ENCODE measurements around the gene MLLT10. TPM values are rescaled to one million over a fixed set of nuclear protein-coding genes. Genes with fewer than 3 reads are reported as not detected.
"Not testable (repeated sequence)": the region's sequence is repeated elsewhere in the genome, so short reads cannot be mapped to it uniquely, and the experiment has no call there.

Gene MLLT10
- total RNA-seq, 2 experiments from 2014 or later = 32.8 to 35.4 TPM

- Mint-ChIP-seq H3K36me3 (peaks cover 24% of the 10 kb centered on the region), H3K9me3 (peaks cover 3% of the 10 kb centered on the region), H3K27ac (no peak overlapping the region), H3K4me1 (ENCODE audit: low read depth) (peaks cover 30% of the 10 kb centered on the region), H3K4me3 (no peak overlapping the region), H3K27me3 (no peaks in the 10 kb centered on the region)
- DNase-seq = no peak
- ChIA-PET CTCF (no interaction called here), POLR2A (no interaction called here)
- intact Hi-C loops (cut with micrococcal nuclease) = no loop called here
Measured at GRCh38 chr10:21603721-21604120, 69.7 kb downstream of the MLLT10 start.

DNA sequence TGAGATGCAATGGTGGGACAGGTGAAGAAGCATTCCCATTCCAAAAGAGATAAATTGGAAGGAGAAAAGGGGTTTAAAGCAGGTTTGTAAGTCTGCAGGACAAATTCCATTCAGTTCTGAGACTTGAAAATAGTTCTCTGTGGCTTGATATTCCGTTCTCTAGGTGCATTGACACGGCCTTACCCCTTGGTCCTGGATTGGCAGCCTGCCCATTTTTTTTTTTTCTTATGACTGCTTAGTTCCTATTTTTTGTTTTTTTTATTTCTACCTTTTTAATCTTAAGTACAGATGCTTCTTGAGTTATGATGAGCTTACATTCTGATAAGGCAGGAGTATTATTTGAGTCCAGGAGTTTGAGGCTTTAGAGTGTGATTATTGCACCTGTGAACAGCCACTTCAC, 70.6 kb downstream of the MLLT10 start:
- H3K27ac Mint-ChIP-seq = no peak overlapping the region
- ChIA-PET POLR2A (no interaction called here), CTCF (no interaction called here)
- peaks cover 30% of the 10 kb centered on the region for H3K36me3 Mint-ChIP-seq
- peaks cover 6% of the 10 kb centered on the region for H3K9me3 Mint-ChIP-seq
- H3K27me3 Mint-ChIP-seq = no peaks in the 10 kb centered on the region
- peaks cover 27% of the 10 kb centered on the region for H3K4me1 Mint-ChIP-seq (ENCODE audit: low read depth)
- no peak for DNase-seq
- intact Hi-C loops (cut with micrococcal nuclease) = no loop called here
- no peak overlapping the region for H3K4me3 Mint-ChIP-seq

- POLR2A ChIA-PET = no interaction called here
- H3K27me3 Mint-ChIP-seq = no peaks in the 10 kb centered on the region
Measured at GRCh38 chr10:21607907-21608306, 73.9 kb downstream of the MLLT10 start.

DNA sequence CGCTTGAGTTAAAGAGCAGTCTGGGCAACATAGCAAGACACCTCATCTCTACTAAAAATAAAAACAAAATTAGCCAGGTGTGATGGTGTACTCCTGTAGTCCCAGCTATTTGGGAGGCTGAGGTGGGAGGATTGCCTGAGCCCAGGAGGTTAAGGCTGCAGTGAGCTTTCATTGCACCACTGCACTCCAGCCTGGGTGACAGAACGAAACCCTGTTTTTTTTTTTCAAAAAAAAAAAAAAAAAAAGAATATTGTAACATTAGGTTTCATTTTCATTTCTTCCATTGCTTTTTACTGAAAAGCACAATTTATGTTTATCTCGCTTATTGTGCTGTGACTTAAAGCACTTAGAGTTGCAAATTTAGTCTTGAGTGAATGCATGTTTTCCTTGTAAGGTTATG, 80.0 kb downstream of the MLLT10 start:
- peaks cover 30% of the 10 kb centered on the region for H3K4me1 Mint-ChIP-seq (ENCODE audit: low read depth)
- ChIA-PET CTCF (no interaction called here), POLR2A (no interaction called here)

More at GRCh38 chr10:21607907-21608306, 73.9 kb downstream of the MLLT10 start:
- Mint-ChIP-seq H3K4me3 (no peak overlapping the region), H3K9me3 (peaks cover 6% of the 10 kb centered on the region), H3K27ac (no peak overlapping the region), H3K36me3 (peaks cover 35% of the 10 kb centered on the region), H3K4me1 (ENCODE audit: low read depth) (peaks cover 28% of the 10 kb centered on the region)
- CTCF ChIA-PET = interaction anchor here (0.5 kb wide), 2 partner anchors 14 to 69 kb away, joined by 3 read pairs; no protein-coding TSS in a partner anchor
- no peak for DNase-seq
- intact Hi-C loops (cut with micrococcal nuclease) = no loop called here

GRCh38 chr10:21617267-21617666, 83.2 kb downstream of the MLLT10 start:
- Mint-ChIP-seq H3K36me3 (peaks cover 11% of the 10 kb centered on the region), H3K9me3 (no peaks in the 10 kb centered on the region), H3K27ac (no peak overlapping the region), H3K4me1 (ENCODE audit: low read depth) (peaks cover 19% of the 10 kb centered on the region), H3K27me3 (no peaks in the 10 kb centered on the region), H3K4me3 (no peak overlapping the region)
- intact Hi-C loops (cut with micrococcal nuclease) = no loop called here
- ChIA-PET POLR2A (no interaction called here), CTCF (no interaction called here)
- DNase-seq = no peak

More for the DNA sequence above, 80.0 kb downstream of the MLLT10 start:
- intact Hi-C loops (cut with micrococcal nuclease) = loop anchor here (1.0 kb wide), 1 partner anchor 33 kb away; no protein-coding TSS in a partner anchor
- Mint-ChIP-seq H3K36me3 (peaks cover 21% of the 10 kb centered on the region), H3K27ac (peak overlapping the region; percentile 40), H3K27me3 (no peaks in the 10 kb centered on the region), H3K9me3 (peaks cover under 1% of the 10 kb centered on the region), H3K4me3 (no peak overlapping the region)
- no peak for DNase-seq

GRCh38 chr10:21623291-21623690, 89.3 kb downstream of the MLLT10 start:
- Mint-ChIP-seq H3K4me3 (no peak overlapping the region), H3K4me1 (ENCODE audit: low read depth) (peaks cover 16% of the 10 kb centered on the region), H3K9me3 (no peaks in the 10 kb centered on the region), H3K27me3 (no peaks in the 10 kb centered on the region), H3K27ac (no peak overlapping the region), H3K36me3 (peaks cover 42% of the 10 kb centered on the region)
- intact Hi-C loops (cut with micrococcal nuclease) = no loop called here
- CTCF ChIA-PET = no interaction called here
- DNase-seq = no peak
- POLR2A ChIA-PET = no interaction called here

DNA sequence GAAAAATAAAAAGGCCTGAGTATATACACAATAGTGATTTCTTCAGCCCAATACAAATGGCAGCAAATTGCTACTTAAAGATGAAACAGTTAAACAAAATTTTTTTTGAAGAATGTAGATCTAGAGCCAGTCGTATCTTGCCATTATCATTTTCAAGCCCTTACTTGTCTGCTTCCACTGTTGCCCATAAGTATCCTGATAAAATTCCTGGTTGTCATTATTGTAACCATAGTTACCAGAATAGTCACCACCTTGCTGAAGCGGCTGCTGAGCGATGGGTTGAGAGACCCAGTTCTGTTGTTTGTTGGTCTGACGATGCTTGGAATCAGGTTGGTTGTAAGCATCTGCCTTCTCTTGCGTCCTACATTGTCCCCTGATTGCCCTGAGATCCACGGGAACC, 90.4 kb downstream of the MLLT10 start:
- H3K4me3 Mint-ChIP-seq; H3K27me3 Mint-ChIP-seq; H3K9me3 Mint-ChIP-seq; POLR2A ChIA-PET; intact Hi-C loops (cut with micrococcal nuclease); CTCF ChIA-PET; DNase-seq; H3K27ac Mint-ChIP-seq: not testable (repeated sequence)
- H3K36me3 Mint-ChIP-seq = peaks cover 37% of the 10 kb centered on the region
- peaks cover 16% of the 10 kb centered on the region for H3K4me1 Mint-ChIP-seq (ENCODE audit: low read depth)

- H3K27me3 Mint-ChIP-seq = no peaks in the 10 kb centered on the region
- H3K9me3 Mint-ChIP-seq = no peaks in the 10 kb centered on the region
- no peak for DNase-seq
- ChIA-PET POLR2A (no interaction called here), CTCF (no interaction called here)
- H3K36me3 Mint-ChIP-seq = peaks cover 42% of the 10 kb centered on the region
- intact Hi-C loops (cut with micrococcal nuclease) = no loop called here
- no peak overlapping the region for H3K4me3 Mint-ChIP-seq
- peaks cover 19% of the 10 kb centered on the region for H3K4me1 Mint-ChIP-seq (ENCODE audit: low read depth)
- no peak overlapping the region for H3K27ac Mint-ChIP-seq
Measured at GRCh38 chr10:21624951-21625350, 90.9 kb downstream of the MLLT10 start.

- intact Hi-C loops (cut with micrococcal nuclease) = no loop called here
- Mint-ChIP-seq H3K9me3 (no peaks in the 10 kb centered on the region), H3K4me3 (no peak overlapping the region), H3K27ac (no peak overlapping the region), H3K27me3 (no peaks in the 10 kb centered on the region), H3K4me1 (ENCODE audit: low read depth) (peaks cover 20% of the 10 kb centered on the region), H3K36me3 (peaks cover 47% of the 10 kb centered on the region)
- no peak for DNase-seq
- POLR2A ChIA-PET = interaction anchor here (0.6 kb wide), 1 partner anchor 7 kb away, joined by 3 read pairs; no protein-coding TSS in a partner anchor
- CTCF ChIA-PET = no interaction called here
Measured at GRCh38 chr10:21625623-21626229, 91.7 kb downstream of the MLLT10 start.

GRCh38 chr10:21626457-21627161, 92.6 kb downstream of the MLLT10 start:
- peaks cover 52% of the 10 kb centered on the region for H3K36me3 Mint-ChIP-seq
- H3K4me1 Mint-ChIP-seq (ENCODE audit: low read depth) = peaks cover 25% of the 10 kb centered on the region
- POLR2A ChIA-PET = interaction anchor here (0.6 kb wide), 1 partner anchor 8 kb away, joined by 3 read pairs; no protein-coding TSS in a partner anchor
- no peak overlapping the region for H3K27ac Mint-ChIP-seq
- intact Hi-C loops (cut with micrococcal nuclease) = no loop called here
- no peaks in the 10 kb centered on the region for H3K27me3 Mint-ChIP-seq
- no peaks in the 10 kb centered on the region for H3K9me3 Mint-ChIP-seq
- no peak for DNase-seq
- CTCF ChIA-PET = no interaction called here
- no peak overlapping the region for H3K4me3 Mint-ChIP-seq

DNA sequence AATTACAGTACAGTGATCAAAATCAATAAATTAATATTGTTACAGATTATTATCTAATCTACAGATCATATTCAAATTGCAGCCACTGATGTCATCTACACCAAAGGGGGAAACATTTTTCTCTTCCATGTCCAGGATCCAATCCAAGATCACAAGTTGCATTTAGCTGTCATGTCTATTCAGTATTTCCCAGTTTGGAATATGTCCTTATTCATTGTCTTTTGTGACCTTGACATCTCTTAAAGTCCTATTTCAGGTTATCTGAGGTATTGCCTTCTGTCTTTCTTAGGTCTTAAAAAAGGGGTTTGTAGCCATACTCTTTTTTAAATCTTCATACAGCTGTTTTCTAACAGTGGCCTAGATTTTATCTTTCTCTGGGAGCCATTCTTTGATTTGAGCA, 93.3 kb downstream of the MLLT10 start:
- Mint-ChIP-seq H3K4me1 (ENCODE audit: low read depth) (peaks cover 26% of the 10 kb centered on the region), H3K27me3 (no peaks in the 10 kb centered on the region), H3K27ac (no peak overlapping the region), H3K4me3 (no peak overlapping the region), H3K9me3 (no peaks in the 10 kb centered on the region), H3K36me3 (peaks cover 54% of the 10 kb centered on the region)
- intact Hi-C loops (cut with micrococcal nuclease) = no loop called here
- ChIA-PET CTCF (no interaction called here), POLR2A (interaction anchor here (1.4 kb wide), 1 partner anchor 10 kb away, joined by 3 read pairs; no protein-coding TSS in a partner anchor)
- DNase-seq = no peak

DNA sequence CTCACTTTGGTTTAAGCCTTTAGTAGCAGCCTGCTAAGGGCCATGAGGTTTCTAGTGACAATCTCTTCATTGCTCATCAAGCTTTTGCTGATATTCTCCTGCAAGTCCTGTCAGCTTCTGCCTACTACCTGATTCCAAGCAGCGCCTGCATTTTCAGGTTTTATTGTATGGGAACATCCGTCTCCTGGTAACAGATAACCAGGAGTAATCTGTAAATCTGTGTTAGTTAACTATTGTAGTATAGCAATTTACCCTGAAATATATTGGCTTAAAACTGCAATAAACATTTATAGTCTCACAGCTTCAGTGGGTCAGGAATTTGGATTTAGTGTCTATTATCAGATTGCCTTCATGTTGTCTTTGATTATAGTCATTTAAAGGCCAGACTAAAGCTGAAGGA, 94.0 kb downstream of the MLLT10 start:
- no peaks in the 10 kb centered on the region for H3K27me3 Mint-ChIP-seq
- no peak overlapping the region for H3K4me3 Mint-ChIP-seq
- H3K4me1 Mint-ChIP-seq (ENCODE audit: low read depth) = peaks cover 26% of the 10 kb centered on the region
- no peak overlapping the region for H3K27ac Mint-ChIP-seq
- CTCF ChIA-PET = no interaction called here
- POLR2A ChIA-PET = interaction anchor here (0.6 to 1.4 kb wide), 2 partner anchors 9 to 111 kb away, joined by 3 to 4 read pairs; no protein-coding TSS in a partner anchor
- no peak for DNase-seq
- intact Hi-C loops (cut with micrococcal nuclease) = no loop called here
- peaks cover 48% of the 10 kb centered on the region for H3K36me3 Mint-ChIP-seq
- H3K9me3 Mint-ChIP-seq = no peaks in the 10 kb centered on the region

- POLR2A ChIA-PET; H3K27ac Mint-ChIP-seq; DNase-seq; intact Hi-C loops (cut with micrococcal nuclease); H3K9me3 Mint-ChIP-seq; CTCF ChIA-PET; H3K4me3 Mint-ChIP-seq; H3K27me3 Mint-ChIP-seq: not testable (repeated sequence)
- peaks cover 26% of the 10 kb centered on the region for H3K4me1 Mint-ChIP-seq (ENCODE audit: low read depth)
- peaks cover 46% of the 10 kb centered on the region for H3K36me3 Mint-ChIP-seq
Measured at GRCh38 chr10:21628645-21629044, 94.6 kb downstream of the MLLT10 start.

Data from activated CD4-positive, alpha-beta memory T cell treated with anti-CD3 and anti-CD28 coated beads for 36 hours (primary cell).